ENCODE measurements around the gene WDR86.

GRCh38 chr7:151375530-151376217 lies 34.2 kb downstream of the WDR86 start:
- TF ChIP-seq CTCF (optimal IDR thresholded peaks at IDR 0.05 in 1 of 3, IDR thresholded peaks at IDR 0.05 in 1 of 3, conservative IDR thresholded peaks at IDR 0.05 in 1 of 3; ENCODE audit: extremely low read depth in 1 of 3, insufficient read depth in 2 of 3, low read length in 3 of 3) (no peak), EZH2 (IDR thresholded peaks at IDR 0.05; ENCODE audit: low read length) (no peak)
